ENCODE results near the gene CDK6.

DNA sequence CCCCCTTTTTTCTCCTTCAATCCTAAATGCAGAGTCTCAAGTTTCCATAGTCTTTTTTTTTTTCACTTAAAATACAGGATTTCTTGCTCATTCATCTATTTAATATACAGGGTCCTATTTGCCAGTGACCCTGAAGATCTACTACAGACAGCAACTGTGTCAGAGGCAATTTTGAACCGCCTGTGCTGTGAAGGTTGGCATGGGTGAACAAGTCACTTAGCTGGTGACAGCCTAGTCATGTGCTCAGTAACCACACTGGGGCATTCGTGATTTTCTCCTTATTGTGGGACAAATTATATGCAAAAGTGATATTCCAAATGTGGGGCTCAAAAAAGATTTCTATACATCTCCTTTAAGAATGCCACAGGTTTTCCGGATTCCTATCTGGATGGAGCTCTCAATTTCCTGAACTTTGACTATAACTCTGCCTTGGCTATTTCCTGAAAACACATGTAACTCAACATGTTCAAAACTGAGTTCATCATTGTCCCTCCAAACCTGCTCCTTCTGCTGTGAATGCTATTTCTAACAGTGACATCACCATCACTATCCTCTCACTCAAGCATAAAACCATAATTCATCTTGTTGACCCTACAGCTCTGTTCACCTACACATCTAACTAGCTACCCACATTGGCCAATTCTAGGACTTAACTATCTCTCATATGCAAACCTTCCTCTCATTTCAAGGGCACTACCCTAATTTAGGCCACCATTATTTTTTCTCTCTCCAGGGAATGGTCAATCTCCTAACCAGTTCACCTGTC is 36.7 kb downstream of the CDK6 start:
- TF ChIP-seq EZH2 (IDR thresholded peaks at IDR 0.05; ENCODE audit: insufficient read depth, poor library complexity, severe bottlenecking) (no peak), EZH2phosphoT487 (IDR thresholded peaks at IDR 0.05; ENCODE audit: insufficient read depth, low read depth) (no peak)

Measured in GM23248 (cell line).